Spleen (tissue), 11 donors: ENCODE data around the gene OBP2B. TPM values are rescaled to one million over a fixed set of nuclear protein-coding genes. Genes with fewer than 3 reads are reported as not detected.
A peak's percentile ranks its signal among the peaks of the same experiment; 100 is the strongest.

Experiments
- DNase-seq: peaks from one replicate; pipeline ENCODE4 v3.0.0-alpha.2; 2020
- H3K27ac ChIP-seq, 8 donors: fragments of 200-600 bp; sonication (generic) in 7 of 8; 1 replicate in 4 of 8; 2 replicates in 4 of 8; pipeline versions ENCODE4 v1.5.0 to v1.8.0; 2016 to 2021; ENCODE audit warnings: inconsistent platforms in 4 of 8, mild to moderate bottlenecking in 4 of 8, moderate library complexity in 1 of 8
- H3K27me3 ChIP-seq, 7 donors: fragments of 200-600 bp; sonication (generic) in 6 of 7; replicated peaks in 1 of 7; 1 replicate in 4 of 7; 2 replicates in 3 of 7; pipeline versions ENCODE4 v1.5.0 to v1.8.0; 2016 to 2021; ENCODE audit warnings: inconsistent platforms in 3 of 7, mild to moderate bottlenecking in 1 of 7
- H3K36me3 ChIP-seq, 6 donors: fragments of 200-600 bp; sonication (generic) in 5 of 6; 1 replicate in 4 of 6; 2 replicates in 2 of 6; pipeline versions ENCODE4 v1.5.0 to v1.8.0; 2016 to 2021; ENCODE audit warnings: inconsistent platforms in 2 of 6
- H3K4me1 ChIP-seq, 6 donors: fragments of 200-600 bp; sonication (generic) in 5 of 6; 1 replicate in 3 of 6; 2 replicates in 3 of 6; pipeline versions ENCODE4 v1.5.0 to v1.8.0; 2016 to 2021; ENCODE audit warnings: inconsistent platforms in 3 of 6
- H3K4me3 ChIP-seq, 8 donors: fragments of 200-600 bp; sonication (generic) in 7 of 8; 1 replicate in 4 of 8; 2 replicates in 4 of 8; pipeline versions ENCODE4 v1.5.0 to v1.8.0; 2016 to 2021; ENCODE audit warnings: inconsistent platforms in 4 of 8, mild to moderate bottlenecking in 4 of 8, moderate library complexity in 2 of 8
- H3K9me3 ChIP-seq, 8 donors: fragments of 200-600 bp; sonication (generic) in 7 of 8; 1 replicate in 4 of 8; 2 replicates in 4 of 8; pipeline versions ENCODE4 v1.5.0 to v1.8.0; 2016 to 2021; ENCODE audit warnings: inconsistent platforms in 4 of 8
- CTCF ChIP-seq, 11 experiments: fragments of 200-600 bp in 7 of 11; fragments of 450-650 bp in 4 of 11; sonication (generic) in 4 of 11; IDR thresholded peaks in 8 of 11; conservative IDR thresholded peaks in 3 of 11; 1 replicate in 7 of 11; 2 replicates in 4 of 11; pipeline versions ENCODE4 v1.4.0 to v1.8.0; 2016 to 2021; ENCODE audit warnings: antibody characterized with exemption in 11 of 11, inconsistent platforms in 4 of 11, mild to moderate bottlenecking in 1 of 11
- POLR2A ChIP-seq, 3 donors: fragments of 450-650 bp; IDR thresholded peaks; one replicate each; pipeline ENCODE4 v1.5.1; 2017; ENCODE audit warnings: antibody characterized with exemption in 3 of 3, mild to moderate bottlenecking in 1 of 3
- POLR2AphosphoS5 ChIP-seq, 3 donors: sonication (generic); formaldehyde crosslinking; IDR thresholded peaks; one replicate each; pipeline ENCODE4 v1.5.1; 2017; ENCODE audit warnings: antibody characterized with exemption in 3 of 3
- WGBS, 5 donors: extraction: QIAGEN DNeasy Blood & Tissue Kit in 3 of 5; methylation state at CpG; one replicate each; pipeline versions ENCODE4 v1.1.5 to v1.1.7; 2013 to 2018; 5-methylcytosine and 5-hydroxymethylcytosine counted together
- intact Hi-C: fragments of 100-400 bp; cut with DNase I; formaldehyde crosslinking; loops from one replicate; pipeline ENCODE4 v1.15.0; 2023; ENCODE audit warnings: low total_unique reads
- polyA plus RNA-seq, 3 donors: library from polyadenylated mRNA; stranded (reverse); fragments of 200-250 nt; gene quantifications; one replicate each; pipeline ENCODE4 v1.2.1, GENCODE V29; 2013
- total RNA-seq, 7 donors: library from RNA; depleted of rRNA in 3 of 7; stranded (reverse); fragments of >200 nt in 3 of 7; fragmentation: NEBNext Ultra II Directional in 4 of 7; extraction: Animal tissue kit (Norgen Biotek cat#: 25700) in 4 of 7; gene quantifications; one replicate each; pipeline versions ENCODE4 v1.1.0 to v1.2.1, GENCODE V29; 2016 to 2021
- donor health status: healthy with polysubstance abuse.
- donor health status: DM: no; HTN: no; CAD: no; lungs with moderate emphysema.
- donor health status: DM: no; HTN: no; CAD: no.
- donor health status: Bipolar disorder and iron deficiency.
- donor health status: healthy.
- donor health status: DM: no; HTN: no; CAD: no.
- donor health status: DM: yes; HTN: yes; CAD: no.

OBP2B gene
- total and polyA plus RNA-seq, 10 donors: 0.16 to 0.95 (median 0.38) TPM; not detected in 7

- TF ChIP-seq POLR2A (IDR thresholded peaks at IDR 0.05) (no peak), CTCF (IDR thresholded peaks at IDR 0.05 in 8 of 11, conservative IDR thresholded peaks at IDR 0.05 in 3 of 11) (no peak), POLR2AphosphoS5 (IDR thresholded peaks at IDR 0.05) (no peak)
- Histone ChIP-seq H3K27ac (no peak overlapping the region), H3K36me3 (no peaks in the 10 kb centered on the region), H3K9me3 (no peaks in the 10 kb centered on the region), H3K4me1 (no peaks in the 10 kb centered on the region), H3K4me3 (no peak overlapping the region), H3K27me3 (peaks cover 0 to 79% (median 0%) of the 10 kb centered on the region in 7 donors)
- DNase-seq: peak; percentile 45
- WGBS, 5 donors: 82 to 90% (median 87%) methylated on average over 8 to 17 of the region's 17 CpGs
- intact Hi-C loops: no loop called here
These were observed 4.6 kb downstream of the OBP2B start for GRCh38 chr9:133204335-133204992.

- intact Hi-C loops: no loop called here
- 70 to 80% (median 79%) methylated on average over 9 to 10 of the region's 10 CpGs for WGBS, 5 donors
- DNase-seq: peak; percentile 20
- Histone ChIP-seq H3K27me3 (peaks cover 0 to 82% (median 0%) of the 10 kb centered on the region in 7 donors), H3K4me3 (no peak overlapping the region), H3K9me3 (no peaks in the 10 kb centered on the region), H3K27ac (no peak overlapping the region), H3K36me3 (no peaks in the 10 kb centered on the region), H3K4me1 (no peaks in the 10 kb centered on the region)
- TF ChIP-seq POLR2AphosphoS5 (IDR thresholded peaks at IDR 0.05) (no peak), POLR2A (IDR thresholded peaks at IDR 0.05) (no peak), CTCF (IDR thresholded peaks at IDR 0.05 in 8 of 11, conservative IDR thresholded peaks at IDR 0.05 in 3 of 11) (no peak)
These were observed 5.5 kb downstream of the OBP2B start for GRCh38 chr9:133203506-133204075.

GRCh38 chr9:133202688-133203453 is 6.2 kb downstream of the OBP2B start:
- no peak overlapping the region for H3K27ac ChIP-seq
- H3K4me1 ChIP-seq: no peaks in the 10 kb centered on the region
- H3K4me3 ChIP-seq: no peak overlapping the region
- WGBS, 5 donors: 88 to 92% (median 89%) methylated on average over 14 of the region's 14 CpGs
- no peak for TF ChIP-seq POLR2AphosphoS5 (IDR thresholded peaks at IDR 0.05)
- TF ChIP-seq CTCF (IDR thresholded peaks at IDR 0.05 in 8 of 11, conservative IDR thresholded peaks at IDR 0.05 in 3 of 11): no peak
- no peak for TF ChIP-seq POLR2A (IDR thresholded peaks at IDR 0.05)
- H3K36me3 ChIP-seq: no peaks in the 10 kb centered on the region
- H3K27me3 ChIP-seq: peaks cover 0 to 82% (median 0%) of the 10 kb centered on the region in 7 donors
- no peaks in the 10 kb centered on the region for H3K9me3 ChIP-seq
- peak; percentile 28 for DNase-seq
- intact Hi-C loops: no loop called here

GRCh38 chr9:133202145-133202513 is 6.9 kb downstream of the OBP2B start:
- DNase-seq: peak; percentile 41
- TF ChIP-seq POLR2AphosphoS5 (IDR thresholded peaks at IDR 0.05) (no peak), POLR2A (IDR thresholded peaks at IDR 0.05) (no peak), CTCF (IDR thresholded peaks at IDR 0.05 in 8 of 11, conservative IDR thresholded peaks at IDR 0.05 in 3 of 11) (no peak)
- Histone ChIP-seq H3K9me3 (no peaks in the 10 kb centered on the region), H3K27me3 (peaks cover 0 to 76% (median 0%) of the 10 kb centered on the region in 7 donors), H3K4me3 (no peak overlapping the region), H3K27ac (no peak overlapping the region), H3K36me3 (no peaks in the 10 kb centered on the region), H3K4me1 (no peaks in the 10 kb centered on the region)
- intact Hi-C loops: no loop called here
- WGBS, 5 donors: 86 to 92% (median 89%) methylated on average over 11 of the region's 11 CpGs
